ENCODE measurements around the gene DNAH17. TPM values are rescaled to one million over a fixed set of nuclear protein-coding genes. Genes with fewer than 3 reads are reported as not detected.

DNAH17 gene
- total and polyA plus RNA-seq, 2 donors (not counting 1 experiment from before 2014, with no cell fraction given) = 0.01 to 0.12 TPM

- POLR2A ChIA-PET = no interaction called here
- TF ChIP-seq EZH2 (IDR thresholded peaks at IDR 0.05; ENCODE audit: borderline replicate concordance, insufficient read depth, low read depth, low read length, poor library complexity, severe bottlenecking) = no peak
- TF ChIP-seq, protein P1, sequence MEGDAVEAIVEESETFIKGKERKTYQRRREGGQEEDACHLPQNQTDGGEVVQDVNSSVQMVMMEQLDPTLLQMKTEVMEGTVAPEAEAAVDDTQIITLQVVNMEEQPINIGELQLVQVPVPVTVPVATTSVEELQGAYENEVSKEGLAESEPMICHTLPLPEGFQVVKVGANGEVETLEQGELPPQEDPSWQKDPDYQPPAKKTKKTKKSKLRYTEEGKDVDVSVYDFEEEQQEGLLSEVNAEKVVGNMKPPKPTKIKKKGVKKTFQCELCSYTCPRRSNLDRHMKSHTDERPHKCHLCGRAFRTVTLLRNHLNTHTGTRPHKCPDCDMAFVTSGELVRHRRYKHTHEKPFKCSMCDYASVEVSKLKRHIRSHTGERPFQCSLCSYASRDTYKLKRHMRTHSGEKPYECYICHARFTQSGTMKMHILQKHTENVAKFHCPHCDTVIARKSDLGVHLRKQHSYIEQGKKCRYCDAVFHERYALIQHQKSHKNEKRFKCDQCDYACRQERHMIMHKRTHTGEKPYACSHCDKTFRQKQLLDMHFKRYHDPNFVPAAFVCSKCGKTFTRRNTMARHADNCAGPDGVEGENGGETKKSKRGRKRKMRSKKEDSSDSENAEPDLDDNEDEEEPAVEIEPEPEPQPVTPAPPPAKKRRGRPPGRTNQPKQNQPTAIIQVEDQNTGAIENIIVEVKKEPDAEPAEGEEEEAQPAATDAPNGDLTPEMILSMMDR (IDR thresholded peaks at IDR 0.05) = no peak
- Histone ChIP-seq H4K20me1 (ENCODE audit: control insufficient read depth, insufficient read depth, low read length, poor library complexity, severe bottlenecking) (no peaks in the 10 kb centered on the region), H3K4me1 (ENCODE audit: control insufficient read depth in 2 of 2, insufficient read depth in 2 of 2, low read length in 2 of 2) (no peaks in the 10 kb centered on the region), H3K9ac (ENCODE audit: low read length) (no peak overlapping the region), H3K79me2 (ENCODE audit: control insufficient read depth, insufficient read depth, low read length) (no peaks in the 10 kb centered on the region), H3K4me3 (ENCODE audit: control extremely low read depth in 1 of 5, extremely low read depth in 1 of 5, insufficient read depth in 1 of 5, low read depth in 2 of 5, low read length in 4 of 5) (no peak overlapping the region), H3K27me3 (replicated peaks in 1 of 4; ENCODE audit: control extremely low read depth in 1 of 4, control insufficient read depth in 3 of 4, insufficient read depth in 4 of 4, low read length in 3 of 4) (no peaks in the 10 kb centered on the region), H3K4me2 (replicated peaks; ENCODE audit: low read depth, low read length, poor library complexity, severe bottlenecking) (no peak overlapping the region), H2AFZ (ENCODE audit: insufficient read depth, low read depth, low read length, poor library complexity, severe bottlenecking) (no peak overlapping the region), H3K9me3 (ENCODE audit: control extremely low read depth in 1 of 3, control insufficient read depth in 2 of 3, insufficient read depth in 1 of 3, low read length in 2 of 3) (no peaks in the 10 kb centered on the region), H3K36me3 (replicated peaks in 1 of 2; ENCODE audit: control extremely low read depth in 1 of 2, control insufficient read depth in 1 of 2, extremely low read depth in 1 of 2, insufficient read depth in 2 of 2, low read length in 1 of 2) (no peaks in the 10 kb centered on the region), H3K27ac (ENCODE audit: low read length in 2 of 2) (no peak overlapping the region)
- WGBS (ENCODE audit: insufficient coverage) = 82% methylated on average over 2 of the region's 4 CpGs
- ATAC-seq (ENCODE audit: low read depth) (no peak), DNase-seq (no peak)
- peaks cover 12% of the 10 kb centered on the region for H3K27me3 Mint-ChIP-seq
- CTCF ChIA-PET = interaction anchor here (0.6 to 1.3 kb wide), 2 partner anchors 10 to 1824 kb away, joined by 4 read pairs; no protein-coding TSS in a partner anchor
- H3K9me3 Mint-ChIP-seq (ENCODE audit: insufficient read depth) = no peaks in the 10 kb centered on the region
- no peak overlapping the region for H3K27ac Mint-ChIP-seq
- no peaks in the 10 kb centered on the region for H3K4me1 Mint-ChIP-seq
- H3K4me3 Mint-ChIP-seq = no peak overlapping the region
- intact Hi-C loops (cut with micrococcal nuclease) = no loop called here
Measured at GRCh38 chr17:78546476-78546875, 30.7 kb downstream of the DNAH17 start.

GRCh38 chr17:78544881-78545755 is 32.1 kb downstream of the DNAH17 start:
- no peaks in the 10 kb centered on the region for H3K27me3 ChIP-seq (replicated peaks in 1 of 4; ENCODE audit: control extremely low read depth in 1 of 4, control insufficient read depth in 3 of 4, insufficient read depth in 4 of 4, low read length in 3 of 4)
- ChIA-PET POLR2A (interaction anchor here (0.7 kb wide), 1 partner anchor 58 kb away, joined by 3 read pairs; no protein-coding TSS in a partner anchor), CTCF (interaction anchor here (0.6 to 1.3 kb wide), 2 partner anchors 8 to 47 kb away, joined by 3 to 4 read pairs; no protein-coding TSS in a partner anchor)
- no peaks in the 10 kb centered on the region for H3K79me2 ChIP-seq (ENCODE audit: control insufficient read depth, insufficient read depth, low read length)
- TF ChIP-seq, protein P1 (IDR thresholded peaks at IDR 0.05) = no peak
- TF ChIP-seq EZH2 (IDR thresholded peaks at IDR 0.05; ENCODE audit: borderline replicate concordance, insufficient read depth, low read depth, low read length, poor library complexity, severe bottlenecking) = no peak
- no peaks in the 10 kb centered on the region for H4K20me1 ChIP-seq (ENCODE audit: control insufficient read depth, insufficient read depth, low read length, poor library complexity, severe bottlenecking)
- peaks cover 9% of the 10 kb centered on the region for H3K27me3 Mint-ChIP-seq
- DNase-seq (no peak), ATAC-seq (ENCODE audit: low read depth) (no peak)
- H3K4me1 ChIP-seq (ENCODE audit: control insufficient read depth in 2 of 2, insufficient read depth in 2 of 2, low read length in 2 of 2) = no peaks in the 10 kb centered on the region
- H3K9me3 ChIP-seq (ENCODE audit: control extremely low read depth in 1 of 3, control insufficient read depth in 2 of 3, insufficient read depth in 1 of 3, low read length in 2 of 3) = no peaks in the 10 kb centered on the region
- H3K27ac ChIP-seq (ENCODE audit: low read length in 2 of 2) = no peak overlapping the region
- no peak overlapping the region for H3K4me3 ChIP-seq (ENCODE audit: control extremely low read depth in 1 of 5, extremely low read depth in 1 of 5, insufficient read depth in 1 of 5, low read depth in 2 of 5, low read length in 4 of 5)
- no peaks in the 10 kb centered on the region for H3K36me3 ChIP-seq (replicated peaks in 1 of 2; ENCODE audit: control extremely low read depth in 1 of 2, control insufficient read depth in 1 of 2, extremely low read depth in 1 of 2, insufficient read depth in 2 of 2, low read length in 1 of 2)
- intact Hi-C loops (cut with micrococcal nuclease) = no loop called here
- H3K4me3 Mint-ChIP-seq = no peak overlapping the region
- WGBS (ENCODE audit: insufficient coverage) = 82% methylated on average over 11 of the region's 17 CpGs
- H2AFZ ChIP-seq (ENCODE audit: insufficient read depth, low read depth, low read length, poor library complexity, severe bottlenecking) = no peak overlapping the region
- no peak overlapping the region for H3K4me2 ChIP-seq (replicated peaks; ENCODE audit: low read depth, low read length, poor library complexity, severe bottlenecking)
- no peaks in the 10 kb centered on the region for H3K4me1 Mint-ChIP-seq
- H3K9me3 Mint-ChIP-seq (ENCODE audit: insufficient read depth) = no peaks in the 10 kb centered on the region
- H3K9ac ChIP-seq (ENCODE audit: low read length) = no peak overlapping the region
- no peak overlapping the region for H3K27ac Mint-ChIP-seq
